GM19395 (cell line): ENCODE measurements around the gene PAM.
"Not testable (repeated sequence)": the region's sequence is repeated elsewhere in the genome, so short reads cannot be mapped to it uniquely, and the experiment has no call there.

Source experiments
- ATAC-seq: cut with Tn5 transposase; IDR thresholded peaks from one replicate; pipeline ENCODE4 v1.9.1; 2021; ENCODE audit warnings: mild to moderate bottlenecking, moderate library complexity; ENCODE audit not compliant: unreplicated experiment

Gene PAM

DNA sequence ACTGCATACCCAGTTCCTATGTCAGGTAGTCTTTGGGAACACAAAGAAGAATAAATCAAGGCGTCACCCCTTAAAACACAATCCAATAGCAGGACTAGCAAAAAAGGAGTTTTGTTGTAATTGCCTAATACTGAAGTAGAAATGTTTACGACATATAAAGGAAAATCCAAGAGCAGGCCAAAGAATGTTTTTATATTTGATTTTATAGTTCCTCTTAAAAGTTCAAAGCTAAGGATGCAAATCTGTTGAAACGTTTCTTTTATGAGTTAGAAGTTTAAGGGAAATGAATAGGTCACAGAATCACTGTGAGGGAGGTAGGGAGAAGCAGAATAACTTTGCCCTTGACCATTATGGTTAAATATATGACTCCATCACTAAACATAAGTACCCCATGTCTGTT, 136.1 kb downstream of the PAM start:
- ATAC-seq, result no peak

DNA sequence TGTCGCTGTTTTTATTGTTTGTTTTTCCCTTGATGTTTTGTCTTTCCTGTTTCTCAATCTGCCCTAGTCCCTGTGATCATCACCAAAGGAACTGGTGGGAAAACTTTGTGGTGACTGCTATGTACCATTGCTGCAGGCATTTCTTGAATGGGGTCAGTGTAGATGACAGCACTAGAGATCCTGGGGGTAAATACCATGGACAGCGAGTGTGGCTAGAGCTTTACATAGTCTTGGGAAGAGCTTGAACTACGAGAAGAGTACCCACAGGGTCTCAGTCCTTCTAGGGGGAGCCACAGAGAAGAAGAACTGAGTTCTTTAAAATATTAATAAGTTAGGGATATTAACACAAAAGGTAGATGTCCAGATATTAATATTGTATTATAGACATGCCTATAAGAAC, 138.8 kb downstream of the PAM start:
- no peak for ATAC-seq

GRCh38 chr5:102895234-102895633, 140.1 kb downstream of the PAM start:
- ATAC-seq, result no peak

DNA sequence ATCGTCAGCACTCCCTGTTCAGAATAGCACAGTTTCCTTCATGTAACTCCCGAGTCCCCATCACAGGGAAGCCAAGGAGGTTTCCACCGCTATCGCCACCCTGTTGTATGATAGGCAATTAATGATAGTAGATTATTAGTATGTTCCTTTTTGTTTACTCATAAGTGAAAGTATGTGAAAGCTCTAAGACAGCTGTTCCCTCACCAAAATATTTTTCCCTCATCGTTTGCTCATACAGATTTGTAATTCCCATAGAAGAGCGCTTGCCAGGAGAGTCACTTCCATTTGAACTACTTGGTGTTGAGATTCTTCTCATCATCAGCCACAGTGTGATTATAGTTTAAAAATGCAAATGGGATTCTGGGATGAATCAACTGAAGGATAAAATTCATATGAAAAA, 140.9 kb downstream of the PAM start:
- no peak for ATAC-seq

DNA sequence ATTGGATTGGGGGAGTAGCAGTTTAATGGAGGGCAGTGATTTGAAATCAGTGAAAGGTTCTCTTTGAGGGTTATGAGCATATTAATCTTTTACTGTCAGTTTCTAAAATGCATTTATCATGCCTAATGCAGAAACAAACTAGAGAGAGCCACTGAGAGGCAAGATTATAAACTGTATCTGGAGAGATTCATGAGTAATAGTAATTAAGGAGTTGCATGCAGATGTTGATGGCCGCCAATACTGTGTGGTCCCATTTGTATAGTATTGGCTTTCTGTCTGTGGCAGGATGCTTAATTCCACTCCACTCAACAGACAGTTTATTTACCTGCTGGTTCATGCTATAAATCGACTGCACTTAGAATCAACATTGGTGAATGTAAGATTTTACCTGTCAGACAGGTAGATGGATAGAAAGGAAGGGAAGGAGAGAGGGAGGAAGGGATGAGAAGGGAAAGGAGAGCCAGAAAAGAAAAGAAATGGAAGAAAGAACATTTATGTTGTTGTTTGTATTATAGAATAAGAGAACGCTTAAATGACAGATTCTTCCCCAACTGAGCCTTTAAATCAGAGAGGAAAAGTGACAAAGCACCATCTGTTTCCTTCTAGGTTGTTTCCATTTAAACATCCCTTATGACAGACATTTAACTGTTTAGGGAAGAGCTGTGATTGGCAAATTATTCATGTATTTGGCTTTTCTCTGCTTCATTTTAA, 146.5 kb downstream of the PAM start:
- no peak for ATAC-seq

DNA sequence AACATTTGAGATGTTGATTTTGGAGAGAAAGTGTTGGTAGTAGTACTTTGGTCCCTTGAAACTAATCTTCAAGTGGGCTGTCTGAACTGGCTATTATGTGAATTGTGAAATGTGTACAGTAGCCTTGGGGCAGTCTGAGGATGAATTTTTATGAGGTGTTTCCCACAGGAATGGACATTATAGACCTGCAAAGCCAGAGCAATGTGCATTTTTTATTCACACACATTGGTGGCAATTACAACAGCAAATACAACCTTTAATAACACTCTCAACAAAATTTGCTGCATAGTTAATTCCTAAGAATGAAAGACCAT, 147.0 kb downstream of the PAM start:
- no peak for ATAC-seq

DNA sequence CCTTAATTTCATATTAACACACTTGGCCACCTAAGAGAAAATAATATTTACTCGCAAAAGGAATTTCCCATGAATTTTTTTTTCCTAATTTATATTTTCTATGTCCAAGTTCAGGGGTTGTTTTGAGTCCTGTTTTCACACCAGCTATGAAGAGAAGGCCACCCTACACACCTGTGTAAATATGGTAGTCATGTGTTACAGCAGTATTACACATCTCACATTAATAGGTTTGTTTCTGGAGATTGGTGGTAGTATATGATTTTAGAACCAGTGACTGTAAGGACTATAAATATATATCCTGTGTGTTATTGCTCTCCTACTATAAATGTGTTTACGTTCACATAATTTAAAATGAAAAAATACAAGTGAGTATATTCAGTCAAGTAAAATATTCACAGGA, 147.5 kb downstream of the PAM start:
- ATAC-seq, result no peak

GRCh38 chr5:102903074-102903871, 148.2 kb downstream of the PAM start:
- no peak for ATAC-seq

- no peak for ATAC-seq
Measured at GRCh38 chr5:102905056-102905455, 150.0 kb downstream of the PAM start.

GRCh38 chr5:102907099-102907498, 152.0 kb downstream of the PAM start:
- not testable (repeated sequence) for ATAC-seq

GRCh38 chr5:102910240-102911226, 155.4 kb downstream of the PAM start:
- no peak for ATAC-seq

GRCh38 chr5:102911973-102912372, 156.9 kb downstream of the PAM start:
- ATAC-seq, result no peak

DNA sequence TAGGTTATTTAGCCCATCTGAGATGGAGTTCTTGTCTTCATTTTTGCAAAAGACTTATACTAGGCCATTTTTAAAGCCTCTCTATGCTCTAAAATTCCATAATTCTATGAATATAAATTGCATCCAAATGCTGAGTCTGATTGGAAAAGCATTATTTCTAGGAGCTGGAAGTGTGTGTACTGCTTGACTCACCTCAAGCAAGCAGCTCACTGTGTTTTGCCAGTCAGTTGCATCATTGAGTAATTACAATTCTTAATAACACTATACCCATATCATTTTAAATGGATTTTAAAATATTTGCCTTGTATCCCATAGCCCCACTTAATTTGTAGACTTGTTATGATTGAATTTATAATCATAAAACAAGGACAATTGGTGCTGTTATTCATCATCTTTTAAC, 161.0 kb downstream of the PAM start:
- ATAC-seq, result no peak

GRCh38 chr5:102918986-102919610, 164.0 kb downstream of the PAM start:
- no peak for ATAC-seq

GRCh38 chr5:102920762-102921161, 165.7 kb downstream of the PAM start:
- ATAC-seq, result no peak

- no peak for ATAC-seq
Measured at GRCh38 chr5:102921341-102922044, 166.4 kb downstream of the PAM start.

DNA sequence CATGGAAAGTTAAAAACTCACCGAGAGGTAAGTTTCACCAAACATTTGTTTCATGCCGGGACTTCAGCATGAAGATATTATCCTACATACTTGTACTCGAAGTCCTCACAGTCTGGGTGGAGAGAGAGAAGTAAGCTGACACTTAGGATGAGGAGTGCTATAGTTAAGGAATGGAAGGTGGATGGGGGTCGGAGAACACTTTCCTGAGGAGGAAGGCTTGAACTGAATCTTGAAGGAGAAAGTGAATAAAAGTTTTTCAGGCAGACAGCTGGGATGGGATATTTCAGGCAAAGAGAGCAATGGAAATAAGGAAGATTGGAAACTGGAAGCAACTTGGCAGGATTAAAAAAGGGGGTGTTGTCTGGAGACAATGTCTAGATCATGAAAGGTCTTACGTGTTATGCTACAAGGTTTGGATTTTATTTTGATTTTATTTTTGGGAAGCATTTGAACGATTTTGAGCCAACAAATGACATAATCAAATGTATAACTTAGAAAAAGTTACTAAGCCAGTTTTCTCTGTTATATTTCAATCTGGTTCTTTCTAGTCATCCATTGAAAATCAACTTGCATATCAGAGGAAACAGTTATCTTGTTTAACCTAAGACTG, 167.1 kb downstream of the PAM start:
- no peak for ATAC-seq

DNA sequence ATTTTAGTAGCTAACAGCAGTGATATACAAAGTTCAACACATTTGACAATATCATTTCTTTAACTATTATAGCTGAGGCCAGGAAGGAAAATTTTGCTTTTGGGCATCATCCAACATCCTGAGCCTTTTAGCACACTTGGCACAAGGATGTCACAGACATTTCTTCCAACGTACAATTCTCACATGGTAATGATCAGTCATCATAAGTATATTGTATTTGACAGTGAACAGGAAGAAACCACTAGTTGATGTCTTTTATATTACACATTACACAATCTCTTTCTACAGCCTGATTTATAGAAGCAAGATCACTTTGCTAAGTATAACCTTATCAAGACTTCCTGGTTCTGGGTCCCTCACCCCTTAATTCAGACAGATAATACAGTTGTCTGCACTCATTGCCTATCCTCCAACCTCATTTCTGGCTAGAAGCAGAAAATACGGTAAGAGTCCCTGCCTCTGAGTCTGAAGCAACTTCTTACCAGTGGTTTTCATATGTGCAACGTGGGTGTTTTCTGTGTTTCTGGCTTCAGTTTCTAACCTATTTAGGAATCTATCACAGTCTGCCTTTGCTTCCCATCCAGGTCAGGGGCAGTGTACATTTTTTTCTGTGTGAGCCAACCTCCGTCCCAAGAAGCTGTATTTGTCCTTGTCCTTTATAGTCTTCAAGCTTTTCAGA, 167.8 kb downstream of the PAM start:
- ATAC-seq, result no peak

DNA sequence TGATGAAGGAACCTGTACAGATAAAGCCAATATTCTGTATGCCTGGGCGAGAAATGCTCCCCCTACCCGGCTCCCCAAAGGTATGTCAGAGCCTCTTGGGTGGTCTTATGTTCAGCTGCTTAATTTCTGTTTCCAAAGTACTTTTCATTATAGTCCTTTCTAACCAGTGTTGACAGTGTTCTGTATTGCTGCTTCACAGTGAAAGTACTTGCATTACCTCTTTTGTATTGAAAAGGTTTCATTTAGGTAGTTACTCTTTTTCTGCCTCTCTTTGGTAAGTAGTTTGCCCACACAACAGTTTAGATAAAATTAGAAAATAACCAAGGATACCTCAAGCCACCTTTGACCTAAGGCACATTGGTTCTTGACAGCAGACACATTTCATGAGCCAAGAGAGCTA, 169.9 kb downstream of the PAM start:
- ATAC-seq, result no peak
